CD14-positive monocyte (primary cell): Measurements from ENCODE around the gene DBNDD1. TPM values are rescaled to one million over a fixed set of nuclear protein-coding genes. Genes with fewer than 3 reads are reported as not detected.
A peak's percentile ranks its signal among the peaks of the same experiment; 100 is the strongest.

ENCODE experiments used
- DNase-seq, 3 donors: peaks; one replicate each; pipeline ENCODE4 v3.0.0-alpha.2; 2011 to 2022
- H2AFZ ChIP-seq: 2 replicates; pipeline ENCODE4 v1.6.0; 2012; ENCODE audit warnings: mild to moderate bottlenecking, low read depth, low read length, inconsistent platforms; ENCODE audit not compliant: insufficient read depth, poor library complexity, severe bottlenecking
- H3K27ac ChIP-seq, 2 donors: 1 replicate in 1 of 2; 2 replicates in 1 of 2; pipeline ENCODE4 v1.5.1; 2012 to 2013; ENCODE audit warnings: low read length in 2 of 2, control low read depth in 1 of 2, inconsistent platforms in 1 of 2, low read depth in 1 of 2, mild to moderate bottlenecking in 1 of 2
- H3K27me3 ChIP-seq, 2 donors: one replicate each; pipeline versions ENCODE4 v1.6.0 to v1.6.1; 2011 to 2013; ENCODE audit warnings: low read length in 2 of 2; ENCODE audit not compliant: control insufficient read depth in 2 of 2, insufficient read depth in 2 of 2
- H3K36me3 ChIP-seq, 2 donors: replicated peaks in 1 of 2; 1 replicate in 1 of 2; 2 replicates in 1 of 2; pipeline versions ENCODE4 v1.5.1 to v1.6.1; 2012 to 2013; ENCODE audit warnings: low read length in 2 of 2, control low read depth in 1 of 2, inconsistent platforms in 1 of 2, mild to moderate bottlenecking in 1 of 2; ENCODE audit not compliant: insufficient read depth in 2 of 2, control insufficient read depth in 1 of 2
- H3K4me1 ChIP-seq, 2 donors: 1 replicate in 1 of 2; 2 replicates in 1 of 2; pipeline versions ENCODE4 v1.5.1 to v1.6.1; 2012 to 2013; ENCODE audit warnings: low read length in 2 of 2, control low read depth in 1 of 2, inconsistent platforms in 1 of 2, mild to moderate bottlenecking in 1 of 2, moderate library complexity in 1 of 2; ENCODE audit not compliant: insufficient read depth in 2 of 2, control insufficient read depth in 1 of 2
- H3K4me2 ChIP-seq: replicated peaks from 2 replicates; pipeline ENCODE3; 2012; ENCODE audit warnings: low read length, moderate library complexity, mild to moderate bottlenecking; ENCODE audit not compliant: poor library complexity, severe bottlenecking; ENCODE audit errors: extremely low read depth
- H3K4me3 ChIP-seq, 3 experiments: fragments of 200-600 bp in 1 of 3; sonication (generic) in 1 of 3; replicated peaks in 1 of 3; 1 replicate in 2 of 3; 2 replicates in 1 of 3; pipeline ENCODE4 v1.5.1; 2011 to 2013; ENCODE audit warnings: low read length in 3 of 3, mild to moderate bottlenecking in 3 of 3, control low read depth in 2 of 3, low read depth in 2 of 3, inconsistent platforms in 1 of 3, moderate library complexity in 1 of 3
- H3K79me2 ChIP-seq: 2 replicates; pipeline ENCODE4 v1.6.0; 2012; ENCODE audit warnings: mild to moderate bottlenecking, control low read depth, inconsistent platforms, low read length, moderate library complexity; ENCODE audit not compliant: insufficient read depth
- H3K9ac ChIP-seq: 2 replicates; pipeline ENCODE4 v1.6.0; 2017; ENCODE audit warnings: low read length, mild to moderate bottlenecking; ENCODE audit not compliant: insufficient read depth, poor library complexity, severe bottlenecking
- H3K9me3 ChIP-seq, 2 donors: replicated peaks in 1 of 2; 1 replicate in 1 of 2; 2 replicates in 1 of 2; pipeline versions ENCODE4 v1.5.1 to v1.6.1; 2012 to 2013; ENCODE audit warnings: low read length in 2 of 2, control low read depth in 1 of 2; ENCODE audit not compliant: control insufficient read depth in 1 of 2, insufficient read depth in 1 of 2
- H4K20me1 ChIP-seq: 2 replicates; pipeline ENCODE4 v1.6.0; 2012; ENCODE audit warnings: mild to moderate bottlenecking, low read length, control low read depth, moderate library complexity; ENCODE audit not compliant: insufficient read depth
- H3K27ac Mint-ChIP-seq, 7 donors: one replicate each; pipeline ENCODE4 v1.8.0; 2020; ENCODE audit warnings: mild to moderate bottlenecking in 7 of 7, mixed read lengths in 7 of 7, moderate library complexity in 6 of 7, inconsistent platforms in 2 of 7
- H3K27me3 Mint-ChIP-seq, 3 donors: one replicate each; pipeline ENCODE4 v1.8.0; 2021 to 2022; ENCODE audit warnings: low read depth in 3 of 3, mild to moderate bottlenecking in 3 of 3, mixed read lengths in 3 of 3, moderate library complexity in 3 of 3, inconsistent platforms in 1 of 3
- H3K36me3 Mint-ChIP-seq, 2 donors: one replicate each; pipeline ENCODE4 v1.8.0; 2020; ENCODE audit warnings: mixed read lengths in 2 of 2, inconsistent platforms in 1 of 2, mild to moderate bottlenecking in 1 of 2
- H3K4me1 Mint-ChIP-seq: one replicate; pipeline ENCODE4 v1.8.0; 2020; ENCODE audit warnings: mild to moderate bottlenecking, mixed read lengths
- H3K4me3 Mint-ChIP-seq, 2 donors: one replicate each; pipeline ENCODE4 v1.8.0; 2020; ENCODE audit warnings: mild to moderate bottlenecking in 2 of 2, mixed read lengths in 2 of 2, moderate library complexity in 1 of 2
- H3K9me3 Mint-ChIP-seq, 7 donors: one replicate each; pipeline ENCODE4 v1.8.0; 2020 to 2022; ENCODE audit warnings: mixed read lengths in 7 of 7, mild to moderate bottlenecking in 6 of 7, moderate library complexity in 6 of 7, inconsistent platforms in 2 of 7
- WGBS: methylation state at CpG from one replicate; pipeline ENCODE4 v1.1.5; 2013; ENCODE audit warnings: missing lambda C conversion rate; ENCODE audit not compliant: insufficient coverage; 5-methylcytosine and 5-hydroxymethylcytosine counted together
- intact Hi-C, 2 donors: fragments of 100-400 bp; cut with micrococcal nuclease; formaldehyde crosslinking; loops; one replicate each; pipeline versions ENCODE4 v1.15.0 to v1.15.1; 2023
- polyA plus RNA-seq, 3 donors: library from polyadenylated mRNA; depleted of rRNA in 1 of 3; unstranded in 2 of 3; stranded (reverse) in 1 of 3; fragments of 300-500 nt in 2 of 3; fragments of >200 nt in 1 of 3; fragmentation: Illumina TruSeq in 2 of 3; gene quantifications; 1 replicate in 2 of 3; 2 replicates in 1 of 3; pipeline ENCODE4 v1.2.3, GENCODE V29; 2012 to 2021
- TF ChIP-seq, protein P1 (sequence below): fragments of 200-600 bp; IDR thresholded peaks from one replicate; pipeline ENCODE4 v1.8.0; 2022; ENCODE audit warnings: antibody characterized with exemption, mild to moderate bottlenecking

The DBNDD1 gene
- polyA plus RNA-seq, 3 donors = 0.07 TPM; not detected in 2

DNA sequence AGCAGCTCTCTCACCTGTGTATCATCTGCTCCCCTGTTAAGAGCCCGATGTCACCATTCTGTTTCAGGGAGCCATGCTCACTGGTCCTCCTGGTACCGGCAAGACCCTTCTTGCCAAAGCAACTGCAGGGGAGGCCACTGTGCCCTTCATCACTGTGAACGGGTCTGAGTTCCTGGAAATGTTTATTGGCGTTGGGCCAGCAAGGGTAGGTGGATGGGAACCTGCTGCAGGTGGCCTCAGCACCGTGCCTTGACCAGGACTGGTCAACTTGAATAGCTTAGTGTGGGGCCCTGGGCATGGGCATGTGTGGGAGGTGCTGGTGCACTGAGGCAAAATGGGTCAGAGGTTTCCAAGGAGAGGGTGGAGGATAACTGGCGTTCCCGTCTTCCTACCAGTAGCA, 28.5 kb downstream of the DBNDD1 start:
- DNase-seq = no peak
- Mint-ChIP-seq H3K4me3 (no peak overlapping the region), H3K27me3 (peaks cover 0 to 13% (median 0%) of the 10 kb centered on the region in 3 donors), H3K27ac (peak overlapping the region in 1 of 7 donors; percentile 25), H3K9me3 (peaks cover 7 to 23% (median 14%) of the 10 kb centered on the region in 7 donors), H3K4me1 (no peaks in the 10 kb centered on the region), H3K36me3 (peaks cover 71 to 93% of the 10 kb centered on the region in 2 donors)
- no peak overlapping the region for H3K4me3 ChIP-seq
- TF ChIP-seq, protein P1, sequence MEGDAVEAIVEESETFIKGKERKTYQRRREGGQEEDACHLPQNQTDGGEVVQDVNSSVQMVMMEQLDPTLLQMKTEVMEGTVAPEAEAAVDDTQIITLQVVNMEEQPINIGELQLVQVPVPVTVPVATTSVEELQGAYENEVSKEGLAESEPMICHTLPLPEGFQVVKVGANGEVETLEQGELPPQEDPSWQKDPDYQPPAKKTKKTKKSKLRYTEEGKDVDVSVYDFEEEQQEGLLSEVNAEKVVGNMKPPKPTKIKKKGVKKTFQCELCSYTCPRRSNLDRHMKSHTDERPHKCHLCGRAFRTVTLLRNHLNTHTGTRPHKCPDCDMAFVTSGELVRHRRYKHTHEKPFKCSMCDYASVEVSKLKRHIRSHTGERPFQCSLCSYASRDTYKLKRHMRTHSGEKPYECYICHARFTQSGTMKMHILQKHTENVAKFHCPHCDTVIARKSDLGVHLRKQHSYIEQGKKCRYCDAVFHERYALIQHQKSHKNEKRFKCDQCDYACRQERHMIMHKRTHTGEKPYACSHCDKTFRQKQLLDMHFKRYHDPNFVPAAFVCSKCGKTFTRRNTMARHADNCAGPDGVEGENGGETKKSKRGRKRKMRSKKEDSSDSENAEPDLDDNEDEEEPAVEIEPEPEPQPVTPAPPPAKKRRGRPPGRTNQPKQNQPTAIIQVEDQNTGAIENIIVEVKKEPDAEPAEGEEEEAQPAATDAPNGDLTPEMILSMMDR = no peak
- peaks cover 4 to 13% of the 10 kb centered on the region in 2 donors for H3K9me3 ChIP-seq
- intact Hi-C loops = no loop called here
- H3K27ac ChIP-seq = no peak overlapping the region
- WGBS = 93% methylated on average over 7 of the region's 7 CpGs
- no peak overlapping the region for H2AFZ ChIP-seq
- no peaks in the 10 kb centered on the region for H3K79me2 ChIP-seq
- H3K27me3 ChIP-seq = no peaks in the 10 kb centered on the region
- no peaks in the 10 kb centered on the region for H4K20me1 ChIP-seq
- peaks cover 71 to 83% of the 10 kb centered on the region in 2 donors for H3K36me3 ChIP-seq
- H3K9ac ChIP-seq = no peak overlapping the region
- H3K4me1 ChIP-seq = no peaks in the 10 kb centered on the region
- no peak overlapping the region for H3K4me2 ChIP-seq

GRCh38 chr16:89988951-89989350, 30.3 kb downstream of the DBNDD1 start:
- Mint-ChIP-seq H3K27me3 (no peaks in the 10 kb centered on the region), H3K4me3 (no peak overlapping the region), H3K4me1 (no peaks in the 10 kb centered on the region), H3K36me3 (peaks cover 76 to 92% of the 10 kb centered on the region in 2 donors), H3K9me3 (peaks cover 0 to 7% (median 0%) of the 10 kb centered on the region in 7 donors), H3K27ac (no peak overlapping the region)
- DNase-seq = no peak
- H3K27me3 ChIP-seq = no peaks in the 10 kb centered on the region
- no peaks in the 10 kb centered on the region for H3K9me3 ChIP-seq
- no peak overlapping the region for H2AFZ ChIP-seq
- TF ChIP-seq, protein P1 = no peak
- no peak overlapping the region for H3K9ac ChIP-seq
- WGBS = over 99% methylated on average over 10 of the region's 11 CpGs
- H3K36me3 ChIP-seq = peaks cover 80 to 90% of the 10 kb centered on the region in 2 donors
- no peaks in the 10 kb centered on the region for H3K4me1 ChIP-seq
- intact Hi-C loops = no loop called here
- H3K4me3 ChIP-seq = no peak overlapping the region
- no peak overlapping the region for H3K4me2 ChIP-seq
- no peaks in the 10 kb centered on the region for H3K79me2 ChIP-seq
- no peaks in the 10 kb centered on the region for H4K20me1 ChIP-seq
- H3K27ac ChIP-seq = no peak overlapping the region
